Parathyroid adenoma (tissue), 2 donors: ENCODE results near the gene CPVL.

Experiments
- H2AFZ ChIP-seq: fragments of 300-600 bp; sonication (generic); one replicate; pipeline ENCODE4 v1.7.0; 2017; ENCODE audit warnings: antibody characterized with exemption, mild to moderate bottlenecking
- H3K27ac ChIP-seq: fragments of 300-600 bp; sonication (generic); one replicate; pipeline ENCODE4 v1.7.0; 2017
- H3K27me3 ChIP-seq: fragments of 300-600 bp; sonication (generic); one replicate; pipeline ENCODE4 v1.7.0; 2017; ENCODE audit warnings: low read length; ENCODE audit not compliant: control insufficient read depth, insufficient read depth
- H3K36me3 ChIP-seq: fragments of 300-600 bp; sonication (generic); one replicate; pipeline ENCODE4 v1.7.0; 2017; ENCODE audit warnings: low read length; ENCODE audit not compliant: control insufficient read depth, insufficient read depth
- H3K4me1 ChIP-seq: fragments of 300-600 bp; sonication (generic); one replicate; pipeline ENCODE4 v1.7.0; 2017; ENCODE audit warnings: control low read depth
- H3K4me2 ChIP-seq: fragments of 300-600 bp; sonication (generic); one replicate; pipeline ENCODE4 v1.7.0; 2017; ENCODE audit warnings: low read length
- H3K4me3 ChIP-seq: fragments of 300-600 bp; sonication (generic); one replicate; pipeline ENCODE4 v1.7.0; 2017; ENCODE audit warnings: low read depth, low read length
- H3K79me2 ChIP-seq: fragments of 300-600 bp; sonication (generic); one replicate; pipeline ENCODE4 v1.7.0; 2017; ENCODE audit warnings: control low read depth
- H3K9ac ChIP-seq: fragments of 300-600 bp; sonication (generic); one replicate; pipeline ENCODE4 v1.7.0; 2017; ENCODE audit warnings: mild to moderate bottlenecking
- H3K9me3 ChIP-seq: fragments of 300-600 bp; sonication (generic); one replicate; pipeline ENCODE4 v1.7.0; 2017; ENCODE audit warnings: low read length; ENCODE audit not compliant: control insufficient read depth
- CTCF ChIP-seq: fragments of 300-600 bp; sonication (generic); IDR thresholded peaks from one replicate; pipeline ENCODE4 v1.7.0; 2017; ENCODE audit warnings: antibody characterized with exemption, mild to moderate bottlenecking
- donor health status: primary hyperparathyroidism.

Gene CPVL

GRCh38 chr7:28999427-28999826 is 146.9 kb downstream of the CPVL start:
- no peak for TF ChIP-seq CTCF
- Histone ChIP-seq H2AFZ (no peak overlapping the region), H3K27ac (no peak overlapping the region), H3K36me3 (no peaks in the 10 kb centered on the region), H3K4me2 (no peak overlapping the region), H3K4me1 (no peaks in the 10 kb centered on the region), H3K27me3 (no peaks in the 10 kb centered on the region), H3K9me3 (no peaks in the 10 kb centered on the region), H3K9ac (no peak overlapping the region), H3K79me2 (no peaks in the 10 kb centered on the region), H3K4me3 (no peak overlapping the region)

GRCh38 chr7:28998105-28998504 is 148.2 kb downstream of the CPVL start:
- H3K27me3 ChIP-seq = no peaks in the 10 kb centered on the region
- H3K27ac ChIP-seq = no peak overlapping the region
- TF ChIP-seq CTCF = no peak
- no peak overlapping the region for H3K4me2 ChIP-seq
- H3K36me3 ChIP-seq = no peaks in the 10 kb centered on the region
- H3K4me1 ChIP-seq = no peaks in the 10 kb centered on the region
- no peak overlapping the region for H3K4me3 ChIP-seq
- no peak overlapping the region for H2AFZ ChIP-seq
- H3K9ac ChIP-seq = no peak overlapping the region
- H3K9me3 ChIP-seq = no peaks in the 10 kb centered on the region
- no peaks in the 10 kb centered on the region for H3K79me2 ChIP-seq

- TF ChIP-seq CTCF = no peak
- H3K79me2 ChIP-seq = no peaks in the 10 kb centered on the region
- H3K4me1 ChIP-seq = no peaks in the 10 kb centered on the region
- no peak overlapping the region for H2AFZ ChIP-seq
- H3K36me3 ChIP-seq = no peaks in the 10 kb centered on the region
- H3K27ac ChIP-seq = no peak overlapping the region
- no peaks in the 10 kb centered on the region for H3K9me3 ChIP-seq
- H3K27me3 ChIP-seq = no peaks in the 10 kb centered on the region
- no peak overlapping the region for H3K4me2 ChIP-seq
- no peak overlapping the region for H3K9ac ChIP-seq
- H3K4me3 ChIP-seq = no peak overlapping the region
Observed at GRCh38 chr7:28996836-28997235, 149.5 kb downstream of the CPVL start.

GRCh38 chr7:28993371-28993770 is 153.0 kb downstream of the CPVL start:
- TF ChIP-seq CTCF = no peak

GRCh38 chr7:28992798-28993197 is 153.5 kb downstream of the CPVL start:
- no peaks in the 10 kb centered on the region for H3K9me3 ChIP-seq
- no peaks in the 10 kb centered on the region for H3K36me3 ChIP-seq
- H3K27ac ChIP-seq = no peak overlapping the region
- H3K9ac ChIP-seq = no peak overlapping the region
- no peaks in the 10 kb centered on the region for H3K79me2 ChIP-seq
- no peak overlapping the region for H3K4me2 ChIP-seq
- no peak overlapping the region for H3K4me3 ChIP-seq
- no peaks in the 10 kb centered on the region for H3K27me3 ChIP-seq
- no peaks in the 10 kb centered on the region for H3K4me1 ChIP-seq
- TF ChIP-seq CTCF = no peak
- H2AFZ ChIP-seq = no peak overlapping the region

More at GRCh38 chr7:28993371-28993770, 153.0 kb downstream of the CPVL start:
- H3K36me3 ChIP-seq = no peaks in the 10 kb centered on the region
- H3K79me2 ChIP-seq = no peaks in the 10 kb centered on the region
- no peak overlapping the region for H3K4me3 ChIP-seq
- no peaks in the 10 kb centered on the region for H3K4me1 ChIP-seq
- no peak overlapping the region for H3K27ac ChIP-seq
- H3K27me3 ChIP-seq = no peaks in the 10 kb centered on the region
- H3K4me2 ChIP-seq = no peak overlapping the region
- no peaks in the 10 kb centered on the region for H3K9me3 ChIP-seq
- no peak overlapping the region for H3K9ac ChIP-seq
- H2AFZ ChIP-seq = no peak overlapping the region
